CD4-positive, alpha-beta T cell treated with Interleukin-6 at 100 ng/mL for 8 hours (primary cell): ENCODE data around the gene ARL6IP4.

Source experiments
- DNase-seq: peaks from one replicate; pipeline ENCODE4 v3.0.0-alpha.2; 2020; ENCODE audit warnings: mixed read lengths, low spot score

The ARL6IP4 gene

GRCh38 chr12:122990961-122991622 is 10.6 kb downstream of the ARL6IP4 start:
- DNase-seq, result no peak

- no peak for DNase-seq
Measured at GRCh38 chr12:122991623-122992275, 11.3 kb downstream of the ARL6IP4 start.

- DNase-seq, result no peak
Measured at GRCh38 chr12:122992386-122992785, 11.9 kb downstream of the ARL6IP4 start.

- no peak for DNase-seq
Measured at GRCh38 chr12:122994140-122994675, 13.7 kb downstream of the ARL6IP4 start.

- no peak for DNase-seq
Measured at GRCh38 chr12:122994781-122995502, 14.5 kb downstream of the ARL6IP4 start.

- DNase-seq, result no peak
Measured at GRCh38 chr12:122995503-122996187, 15.2 kb downstream of the ARL6IP4 start.

- DNase-seq, result no peak
Measured at GRCh38 chr12:122996188-122996601, 15.7 kb downstream of the ARL6IP4 start.

- DNase-seq, result no peak
Measured at GRCh38 chr12:122996621-122997342, 16.3 kb downstream of the ARL6IP4 start.

- DNase-seq, result no peak
Measured at GRCh38 chr12:122997343-122998250, 17.1 kb downstream of the ARL6IP4 start.

- DNase-seq, result no peak
Measured at GRCh38 chr12:122998316-122998715, 17.8 kb downstream of the ARL6IP4 start.

GRCh38 chr12:122999196-122999946 is 18.9 kb downstream of the ARL6IP4 start:
- no peak for DNase-seq

- DNase-seq, result no peak
Measured at GRCh38 chr12:122999986-123000420, 19.5 kb downstream of the ARL6IP4 start.

GRCh38 chr12:123000578-123000977 is 20.1 kb downstream of the ARL6IP4 start:
- DNase-seq, result no peak

- no peak for DNase-seq
Measured at GRCh38 chr12:123001464-123001863, 21.0 kb downstream of the ARL6IP4 start.

GRCh38 chr12:123003257-123003656 is 22.8 kb downstream of the ARL6IP4 start:
- no peak for DNase-seq

GRCh38 chr12:123004287-123004686 is 23.8 kb downstream of the ARL6IP4 start:
- DNase-seq, result no peak

- no peak for DNase-seq
Measured at GRCh38 chr12:123005081-123005626, 24.7 kb downstream of the ARL6IP4 start.

- DNase-seq, result no peak
Measured at GRCh38 chr12:123006977-123007376, 26.5 kb downstream of the ARL6IP4 start.

GRCh38 chr12:123010110-123010509 is 29.6 kb downstream of the ARL6IP4 start:
- no peak for DNase-seq
